ENCODE data around the gene CSH1.
"Not testable (repeated sequence)": the region's sequence is repeated elsewhere in the genome, so short reads cannot be mapped to it uniquely, and the experiment has no call there.

DNA sequence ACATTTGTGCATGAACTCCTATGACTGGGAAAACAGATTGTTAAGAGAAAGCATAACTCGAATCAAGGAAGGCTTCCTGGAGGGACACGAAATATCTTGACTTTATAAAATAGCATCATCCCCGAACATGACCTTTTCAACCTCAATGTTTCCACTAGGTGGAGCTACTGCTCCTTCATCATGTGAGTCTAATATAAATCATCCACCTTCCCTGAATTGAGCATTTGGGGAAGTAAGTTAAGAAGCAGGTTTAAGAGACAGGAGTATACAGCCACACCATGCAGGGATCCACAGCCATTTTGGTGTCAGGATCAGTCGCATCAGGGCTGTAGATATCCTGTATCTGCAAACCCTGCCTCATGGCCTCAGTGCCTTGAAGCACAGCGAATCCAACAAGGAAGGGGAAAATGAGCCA is 7.4 kb upstream of the CSH1 start:
- not testable (repeated sequence) for TF ChIP-seq CTCF (tag by site-specific recombination; IDR thresholded peaks at IDR 0.05); ZBTB49 (tag by site-specific recombination; IDR thresholded peaks at IDR 0.05; ENCODE audit: low read depth); ZNF664 (tag by site-specific recombination; IDR thresholded peaks at IDR 0.05); ZNF19 (tag by site-specific recombination; IDR thresholded peaks at IDR 0.05; ENCODE audit: low read depth); ZNF184 (tag by site-specific recombination; IDR thresholded peaks at IDR 0.05); ZNF335 (tag by site-specific recombination; conservative IDR thresholded peaks at IDR 0.05); ZNF560 (tag by site-specific recombination; IDR thresholded peaks at IDR 0.05; ENCODE audit: borderline replicate concordance); ZBTB8A (tag by site-specific recombination; IDR thresholded peaks at IDR 0.05)

Data from HEK293 (cell line).